Sigmoid colon (tissue), 7 donors: ENCODE data around the gene RTN4RL2. TPM values are rescaled to one million over a fixed set of nuclear protein-coding genes. Genes with fewer than 3 reads are reported as not detected.

Experiments
- DNase-seq: peaks from one replicate; pipeline ENCODE4 v3.0.0-alpha.2; 2019
- H3K27ac ChIP-seq, 4 donors: fragments of 200-600 bp; sonication (generic); one replicate each; pipeline ENCODE4 v1.5.1; 2016 to 2019; ENCODE audit warnings: mild to moderate bottlenecking in 1 of 4
- H3K27me3 ChIP-seq, 3 donors: fragments of 200-600 bp; sonication (generic); one replicate each; pipeline ENCODE4 v1.5.1; 2019; ENCODE audit warnings: mild to moderate bottlenecking in 1 of 3
- H3K36me3 ChIP-seq, 4 donors: fragments of 200-600 bp; sonication (generic); one replicate each; pipeline ENCODE4 v1.5.1; 2016 to 2019
- H3K4me1 ChIP-seq, 4 donors: fragments of 200-600 bp; sonication (generic); one replicate each; pipeline ENCODE4 v1.5.1; 2017 to 2019
- H3K4me3 ChIP-seq, 4 donors: fragments of 200-600 bp; sonication (generic); one replicate each; pipeline ENCODE4 v1.5.1; 2017 to 2019; ENCODE audit warnings: mild to moderate bottlenecking in 2 of 4, moderate library complexity in 1 of 4
- H3K9me3 ChIP-seq, 4 donors: fragments of 200-600 bp in 3 of 4; sonication (generic) in 3 of 4; one replicate each; pipeline versions ENCODE4 v1.5.1 to v1.6.1; 2013 to 2019
- CTCF ChIP-seq, 4 experiments: fragments of 450-650 bp in 3 of 4; fragments of 200-600 bp in 1 of 4; IDR thresholded peaks; one replicate each; pipeline ENCODE4 v1.5.1; 2016 to 2019; ENCODE audit warnings: antibody characterized with exemption in 4 of 4, mild to moderate bottlenecking in 3 of 4, moderate library complexity in 2 of 4
- EP300 ChIP-seq, 4 donors: sonication (generic); formaldehyde crosslinking; IDR thresholded peaks; one replicate each; pipeline ENCODE4 v1.6.1; 2017; ENCODE audit warnings: antibody characterized with exemption in 4 of 4
- POLR2A ChIP-seq, 2 donors: fragments of 450-650 bp; IDR thresholded peaks; one replicate each; pipeline ENCODE4 v1.6.1; 2016; ENCODE audit warnings: antibody characterized with exemption in 2 of 2, mild to moderate bottlenecking in 2 of 2, moderate library complexity in 2 of 2
- POLR2AphosphoS5 ChIP-seq, 4 donors: sonication (generic); formaldehyde crosslinking; IDR thresholded peaks; one replicate each; pipeline ENCODE4 v1.6.1; 2017; ENCODE audit warnings: antibody characterized with exemption in 4 of 4
- whole genome bisulfite sequencing, 2 donors: extraction: QIAGEN DNeasy Blood & Tissue Kit; methylation state at CpG; one replicate each; pipeline ENCODE4 v1.1.7; 2013; 5-methylcytosine and 5-hydroxymethylcytosine counted together
- intact Hi-C: fragments of 100-400 bp; cut with DNase I; formaldehyde crosslinking; loops from one replicate; pipeline ENCODE4 v1.15.1; 2023
- polyA plus RNA-seq, 3 donors: library from polyadenylated mRNA; stranded (reverse); fragments of 200-250 nt; gene quantifications; one replicate each; pipeline ENCODE4 v1.2.3, GENCODE V29; 2013
- total RNA-seq, 4 donors: library from RNA; depleted of rRNA; stranded (reverse); fragments of >200 nt; gene quantifications; one replicate each; pipeline ENCODE4 v1.1.0, GENCODE V29; 2016
- donor health status: healthy with polysubstance abuse.
- donor health status: Bipolar disorder and iron deficiency.
- donor health status: healthy.

Gene RTN4RL2
- total and polyA plus RNA-seq, 7 donors: 0.41 to 0.66 (median 0.61) TPM; not detected in 3

GRCh38 chr11:57426439-57426928 is 33.8 kb upstream of the RTN4RL2 start:
- Histone ChIP-seq H3K27ac (peak overlapping the region; percentile 89 to 96 (median 93)), H3K27me3 (no peaks in the 10 kb centered on the region), H3K9me3 (no peaks in the 10 kb centered on the region), H3K4me3 (peak overlapping the region; percentile 35 to 59 (median 52)), H3K36me3 (peaks cover 0 to 7% (median 0%) of the 10 kb centered on the region in 4 donors), H3K4me1 (peaks cover 0 to 50% (median 46%) of the 10 kb centered on the region in 4 donors)
- intact Hi-C loops: no loop called here
- no peak for DNase-seq
- TF ChIP-seq POLR2AphosphoS5 (IDR thresholded peaks at IDR 0.05) (no peak), EP300 (IDR thresholded peaks at IDR 0.05) (no peak), CTCF (IDR thresholded peaks at IDR 0.05) (no peak), POLR2A (IDR thresholded peaks at IDR 0.05) (no peak)
- WGBS, 2 donors: 9 to 16% methylated on average over 16 of the region's 16 CpGs

- Histone ChIP-seq H3K36me3 (peaks cover 0 to 7% (median 0%) of the 10 kb centered on the region in 4 donors), H3K4me1 (peaks cover 0 to 50% (median 46%) of the 10 kb centered on the region in 4 donors), H3K27me3 (no peaks in the 10 kb centered on the region), H3K4me3 (peak within 1 kb of the TSS; percentile 35 to 59 (median 52)), H3K27ac (peak within 1 kb of the TSS; percentile 89 to 96 (median 93)), H3K9me3 (no peaks in the 10 kb centered on the region)
- peak; percentile 89 for DNase-seq
- TF ChIP-seq EP300 (IDR thresholded peaks at IDR 0.05): no peak
- no peak for TF ChIP-seq CTCF (IDR thresholded peaks at IDR 0.05)
- TF ChIP-seq POLR2AphosphoS5 (IDR thresholded peaks at IDR 0.05): peak in 3 of 4 donors; percentile 48 to 69 (median 52)
- TF ChIP-seq POLR2A (IDR thresholded peaks at IDR 0.05): peak in 1 of 2 donors; percentile 23
- intact Hi-C loops: no loop called here
- 6 to 9% methylated on average over 39 of the region's 39 CpGs for WGBS, 2 donors
Measured at GRCh38 chr11:57426929-57427726, 33.2 kb upstream of the RTN4RL2 start, which contains the start of gene SLC43A3. Gene SLC43A3 (minus strand): TSS chr11:57427121. CDS start chr11:57426172, 949 bp downstream.

- peaks cover 0 to 50% (median 46%) of the 10 kb centered on the region in 4 donors for H3K4me1 ChIP-seq
- no peaks in the 10 kb centered on the region for H3K27me3 ChIP-seq
- 81 to 86% methylated on average over 8 of the region's 8 CpGs for WGBS, 2 donors
- peaks cover 0 to 7% (median 0%) of the 10 kb centered on the region in 4 donors for H3K36me3 ChIP-seq
- peak in 3 of 4 donors; percentile 21 to 79 (median 62) for TF ChIP-seq POLR2AphosphoS5 (IDR thresholded peaks at IDR 0.05)
- no peak for TF ChIP-seq POLR2A (IDR thresholded peaks at IDR 0.05)
- H3K9me3 ChIP-seq: no peaks in the 10 kb centered on the region
- H3K4me3 ChIP-seq: peak overlapping the region in 2 of 4 donors; percentile 52 to 59
- DNase-seq: peak; percentile 94
- intact Hi-C loops: no loop called here
- H3K27ac ChIP-seq: peak overlapping the region; percentile 89 to 96 (median 93)
Measured at GRCh38 chr11:57427727-57428082, 32.6 kb upstream of the RTN4RL2 start.

- Histone ChIP-seq H3K4me1 (peaks cover 0 to 46% (median 45%) of the 10 kb centered on the region in 4 donors), H3K9me3 (no peaks in the 10 kb centered on the region), H3K27me3 (no peaks in the 10 kb centered on the region), H3K4me3 (no peak overlapping the region), H3K36me3 (no peaks in the 10 kb centered on the region), H3K27ac (peak overlapping the region in 3 of 4 donors; percentile 91 to 96 (median 95))
- DNase-seq: no peak
- 75 to 95% methylated on average over 5 of the region's 5 CpGs for WGBS, 2 donors
- no peak for TF ChIP-seq EP300 (IDR thresholded peaks at IDR 0.05)
- intact Hi-C loops: no loop called here
Measured at GRCh38 chr11:57428643-57429042, 31.7 kb upstream of the RTN4RL2 start.

- Histone ChIP-seq H3K36me3 (no peaks in the 10 kb centered on the region), H3K4me1 (peaks cover 0 to 47% (median 43%) of the 10 kb centered on the region in 4 donors), H3K9me3 (no peaks in the 10 kb centered on the region), H3K27ac (no peak overlapping the region), H3K27me3 (no peaks in the 10 kb centered on the region), H3K4me3 (no peak overlapping the region)
- DNase-seq: no peak
- WGBS, 2 donors: 12 to 52% methylated on average over 4 of the region's 4 CpGs
- intact Hi-C loops: loop anchor here (5.0 kb wide), 1 partner anchor 83 kb away; no protein-coding TSS in a partner anchor
- TF ChIP-seq EP300 (IDR thresholded peaks at IDR 0.05) (no peak), CTCF (IDR thresholded peaks at IDR 0.05) (no peak), POLR2AphosphoS5 (IDR thresholded peaks at IDR 0.05) (no peak)
Measured at GRCh38 chr11:57429946-57430345, 30.4 kb upstream of the RTN4RL2 start.
